ENCODE measurements around the gene CEND1.

DNA sequence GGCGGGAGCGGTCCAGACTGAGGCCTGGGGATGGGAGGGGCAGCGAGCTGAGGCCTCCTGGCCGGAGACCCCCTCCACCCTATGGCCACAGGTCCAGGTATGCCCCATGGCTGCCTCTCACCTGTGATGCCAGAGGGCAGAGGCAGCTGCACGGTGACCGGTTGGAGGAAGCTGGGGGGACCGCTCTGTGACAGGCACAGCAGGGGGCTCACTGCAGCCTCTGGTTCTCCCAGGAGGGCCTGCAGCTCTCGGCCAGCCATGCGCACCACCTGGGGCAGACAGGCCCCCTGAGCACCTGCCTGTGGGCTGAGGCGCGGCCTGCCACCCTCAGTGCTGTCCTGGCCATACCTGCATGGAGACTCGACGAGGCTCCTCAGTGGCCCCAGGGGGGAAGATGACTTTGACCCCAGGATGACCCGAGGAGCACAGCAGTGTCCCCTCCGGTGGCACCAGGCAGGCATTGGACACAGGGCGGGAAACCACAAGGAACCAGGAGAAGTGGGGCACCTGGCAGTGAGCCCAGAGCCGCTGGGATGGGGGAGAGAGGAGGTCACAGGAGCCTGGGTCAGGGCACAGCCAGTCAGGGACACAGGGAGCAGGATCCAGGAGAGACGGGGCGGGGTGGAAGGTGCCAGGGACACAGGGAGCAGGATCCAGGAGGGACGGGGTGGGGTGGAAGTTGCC, 11.3 kb upstream of the CEND1 start:
- TF ChIP-seq, protein P1, sequence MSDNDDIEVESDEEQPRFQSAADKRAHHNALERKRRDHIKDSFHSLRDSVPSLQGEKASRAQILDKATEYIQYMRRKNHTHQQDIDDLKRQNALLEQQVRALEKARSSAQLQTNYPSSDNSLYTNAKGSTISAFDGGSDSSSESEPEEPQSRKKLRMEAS (IDR thresholded peaks at IDR 0.05; ENCODE audit: insufficient read depth, insufficient read length): no peak
- TF ChIP-seq, protein P2, sequence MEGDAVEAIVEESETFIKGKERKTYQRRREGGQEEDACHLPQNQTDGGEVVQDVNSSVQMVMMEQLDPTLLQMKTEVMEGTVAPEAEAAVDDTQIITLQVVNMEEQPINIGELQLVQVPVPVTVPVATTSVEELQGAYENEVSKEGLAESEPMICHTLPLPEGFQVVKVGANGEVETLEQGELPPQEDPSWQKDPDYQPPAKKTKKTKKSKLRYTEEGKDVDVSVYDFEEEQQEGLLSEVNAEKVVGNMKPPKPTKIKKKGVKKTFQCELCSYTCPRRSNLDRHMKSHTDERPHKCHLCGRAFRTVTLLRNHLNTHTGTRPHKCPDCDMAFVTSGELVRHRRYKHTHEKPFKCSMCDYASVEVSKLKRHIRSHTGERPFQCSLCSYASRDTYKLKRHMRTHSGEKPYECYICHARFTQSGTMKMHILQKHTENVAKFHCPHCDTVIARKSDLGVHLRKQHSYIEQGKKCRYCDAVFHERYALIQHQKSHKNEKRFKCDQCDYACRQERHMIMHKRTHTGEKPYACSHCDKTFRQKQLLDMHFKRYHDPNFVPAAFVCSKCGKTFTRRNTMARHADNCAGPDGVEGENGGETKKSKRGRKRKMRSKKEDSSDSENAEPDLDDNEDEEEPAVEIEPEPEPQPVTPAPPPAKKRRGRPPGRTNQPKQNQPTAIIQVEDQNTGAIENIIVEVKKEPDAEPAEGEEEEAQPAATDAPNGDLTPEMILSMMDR (IDR thresholded peaks at IDR 0.05; ENCODE audit: extremely low read depth in 1 of 2, insufficient read depth in 1 of 2, low read depth in 1 of 2, low read length in 2 of 2): no peak
- TF ChIP-seq GATA2 (IDR thresholded peaks at IDR 0.05; ENCODE audit: insufficient read depth, insufficient read length, low read depth, low read length): no peak
- no peak for TF ChIP-seq POLR2A (IDR thresholded peaks at IDR 0.05; ENCODE audit: low read depth, low read length)
